GM18520 (cell line): ENCODE data around the gene SLC28A3.

ENCODE experiments used
- ATAC-seq: cut with Tn5 transposase; IDR thresholded peaks from one replicate; pipeline ENCODE4 v1.9.1; 2021; ENCODE audit not compliant: unreplicated experiment

Gene SLC28A3

DNA sequence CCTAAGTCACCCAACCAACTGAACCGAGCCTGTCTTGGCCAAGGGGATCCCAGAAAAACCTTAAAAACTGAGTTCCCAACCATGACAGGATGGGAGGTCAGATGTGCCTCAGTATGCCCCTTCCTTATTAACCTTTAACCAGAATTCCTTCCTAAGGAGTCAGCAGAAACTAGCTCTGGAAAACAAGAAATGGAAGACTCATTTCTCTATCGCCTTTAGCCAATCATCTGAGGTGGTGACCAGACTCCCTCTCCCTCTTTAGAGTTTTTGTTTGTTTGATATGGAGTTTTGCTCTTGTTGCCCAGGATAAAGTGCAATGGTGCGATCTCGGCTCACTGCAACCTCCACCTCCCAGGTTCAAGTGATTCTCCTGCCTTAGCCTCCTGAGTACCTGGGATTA, 37.5 kb downstream of the SLC28A3 start:
- no peak for ATAC-seq

DNA sequence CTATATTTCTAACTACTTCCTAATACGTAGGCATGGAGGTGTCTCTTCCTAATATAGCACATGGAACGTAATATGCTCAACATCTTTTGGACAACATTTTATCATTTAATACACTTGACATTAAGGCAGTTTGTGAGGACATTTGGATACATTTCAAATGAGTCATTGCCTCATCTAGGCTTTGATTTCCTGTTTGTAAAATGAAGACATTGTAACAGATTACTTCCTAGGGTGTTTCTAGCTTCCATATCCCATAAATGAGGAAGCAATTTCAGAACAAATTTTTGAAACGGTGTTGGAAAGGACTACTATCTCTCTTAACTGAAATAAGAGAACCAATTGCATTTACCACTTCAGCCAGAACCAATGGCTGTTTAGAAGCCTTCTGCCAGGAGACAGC, 38.7 kb downstream of the SLC28A3 start:
- no peak for ATAC-seq

DNA sequence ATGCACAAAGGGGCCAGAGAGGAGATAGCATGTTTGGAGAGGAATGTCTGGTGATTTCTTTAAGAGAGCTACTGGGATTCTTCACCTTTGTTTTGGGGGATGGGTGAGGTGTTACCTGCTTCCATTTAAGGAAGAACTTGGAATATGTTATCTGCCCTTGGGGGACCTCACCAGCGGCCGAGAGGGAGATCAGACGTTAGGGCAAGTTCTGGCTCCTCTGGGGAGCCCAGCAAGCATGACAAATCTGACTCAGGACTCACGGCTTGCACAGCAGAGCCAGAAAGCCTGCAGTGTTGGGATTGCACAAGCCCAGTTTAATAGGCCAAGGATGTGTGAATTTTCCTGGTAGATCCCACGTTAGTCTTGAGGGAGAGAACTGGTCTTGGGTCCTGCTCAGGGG, 40.3 kb downstream of the SLC28A3 start:
- ATAC-seq, result no peak

DNA sequence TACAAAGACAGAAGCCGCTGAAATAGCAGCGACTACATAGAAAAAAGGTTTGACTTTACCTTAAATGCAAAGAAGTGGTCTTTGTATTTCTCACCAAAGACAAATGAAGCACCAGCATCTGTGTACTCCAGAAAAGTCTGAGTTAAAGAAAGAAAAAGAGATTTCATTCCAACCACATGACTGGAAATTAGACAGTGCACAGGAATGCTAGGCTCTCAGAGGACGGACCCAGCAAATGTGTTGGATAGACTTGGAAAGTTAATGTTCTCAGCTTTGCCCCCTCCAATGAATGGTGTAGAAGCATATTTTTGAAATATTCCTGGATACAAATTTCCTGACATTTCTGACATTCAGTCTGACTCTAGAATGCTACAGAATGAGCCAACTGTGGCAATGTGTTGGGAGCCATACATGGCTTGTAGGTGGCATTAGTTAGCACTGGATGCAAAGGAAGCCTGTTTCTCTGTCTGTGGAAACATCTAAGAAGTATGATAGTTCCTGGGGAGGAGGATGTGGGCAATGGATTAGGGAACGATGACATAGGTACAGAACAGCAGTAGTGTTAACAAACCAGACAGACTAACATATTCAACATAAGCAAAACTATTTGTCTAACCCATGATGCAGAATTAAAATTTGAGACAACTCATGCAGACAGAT, 43.3 kb downstream of the SLC28A3 start:
- ATAC-seq, result no peak

DNA sequence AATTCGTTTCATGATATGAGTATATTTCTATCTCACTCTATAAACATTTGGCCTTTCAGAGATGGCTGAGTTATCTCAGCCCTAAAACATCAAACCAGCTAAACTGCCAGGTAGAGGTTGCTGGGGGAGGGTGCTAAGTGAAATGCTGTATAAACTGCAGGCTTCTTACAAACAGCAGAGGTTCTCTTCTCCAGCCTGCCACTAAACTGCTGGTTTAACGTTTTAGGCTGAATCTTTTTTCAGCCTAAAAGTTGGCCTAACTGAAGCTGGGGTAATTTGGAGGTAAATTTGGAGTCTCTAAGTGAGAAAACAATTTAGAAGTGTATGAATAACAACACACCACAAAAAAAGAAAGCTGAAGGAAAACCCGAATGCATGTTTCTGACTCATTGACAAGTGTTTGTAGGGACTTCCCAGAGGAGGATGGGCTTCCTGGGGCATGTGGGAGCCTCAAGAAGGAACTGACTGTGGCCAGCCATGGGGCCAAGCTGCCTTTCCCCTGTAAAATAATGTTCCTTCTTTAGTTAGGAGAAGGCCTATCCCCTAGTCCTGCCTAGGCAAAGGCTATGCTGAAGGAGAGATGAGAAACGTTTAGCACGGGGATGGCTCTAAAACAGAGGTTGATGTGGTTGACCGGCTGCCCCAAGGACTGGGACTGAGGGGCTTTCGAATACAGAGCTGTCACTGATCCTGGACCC, 44.3 kb downstream of the SLC28A3 start:
- peak; percentile 50 for ATAC-seq

DNA sequence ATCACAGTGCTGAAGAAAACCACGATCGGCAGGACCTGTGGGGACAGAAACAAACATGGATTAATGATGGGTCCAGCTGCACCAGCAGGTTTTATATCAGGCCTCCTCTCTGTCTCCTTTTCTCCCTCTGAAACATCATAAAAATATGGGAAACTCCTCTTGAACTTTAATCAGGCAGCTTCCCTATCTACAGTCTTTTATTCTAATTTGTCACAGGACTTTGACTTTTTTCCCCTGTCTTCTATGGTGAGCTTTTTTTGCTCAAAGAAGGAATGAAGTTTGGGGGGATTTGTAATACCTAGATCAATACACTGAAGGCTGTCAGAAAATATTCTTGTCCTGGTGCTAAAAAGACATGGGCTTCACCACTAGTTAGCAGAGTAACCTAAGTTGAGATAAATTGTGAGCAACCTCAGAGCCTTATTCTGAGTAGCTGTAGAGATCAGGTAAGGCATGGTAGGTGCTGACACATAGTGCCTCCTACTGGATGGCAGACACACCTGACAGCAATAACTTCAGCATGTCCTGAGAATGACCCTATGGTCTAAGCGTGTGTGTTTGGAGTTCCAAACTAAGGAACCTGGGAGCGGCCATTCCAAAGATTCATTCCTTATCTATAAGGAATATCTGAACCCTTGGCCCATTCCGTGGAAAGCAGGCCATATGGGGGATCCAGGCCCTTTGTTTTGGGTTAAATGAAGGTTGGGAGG, 46.2 kb downstream of the SLC28A3 start:
- ATAC-seq, result no peak

GRCh38 chr9:84293001-84293798, 47.4 kb downstream of the SLC28A3 start:
- no peak for ATAC-seq

GRCh38 chr9:84285381-84285780, 55.2 kb downstream of the SLC28A3 start:
- no peak for ATAC-seq

DNA sequence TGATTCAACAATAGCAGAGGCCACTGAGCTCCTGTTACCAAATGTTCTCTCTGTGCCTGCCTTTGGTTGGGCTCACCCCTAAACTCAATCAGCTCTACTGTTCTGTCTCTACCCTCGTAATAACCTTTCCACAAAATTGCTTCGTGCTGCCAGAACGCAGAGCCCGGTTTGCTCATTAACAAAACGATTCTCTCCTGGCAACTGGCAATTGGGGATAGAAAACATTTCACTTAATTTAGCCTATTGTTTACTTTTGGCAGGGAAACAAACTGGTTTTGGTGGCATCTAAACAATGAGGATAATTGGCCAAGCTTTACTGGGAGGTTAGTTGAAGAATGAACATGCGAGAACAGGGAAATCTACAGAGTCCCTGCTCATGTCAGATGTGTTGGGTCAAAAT, 56.6 kb downstream of the SLC28A3 start:
- ATAC-seq, result no peak

- no peak for ATAC-seq
Observed at GRCh38 chr9:84278130-84278529, 62.4 kb downstream of the SLC28A3 start.

GRCh38 chr9:84277646-84278045, 62.9 kb downstream of the SLC28A3 start:
- ATAC-seq, result no peak

DNA sequence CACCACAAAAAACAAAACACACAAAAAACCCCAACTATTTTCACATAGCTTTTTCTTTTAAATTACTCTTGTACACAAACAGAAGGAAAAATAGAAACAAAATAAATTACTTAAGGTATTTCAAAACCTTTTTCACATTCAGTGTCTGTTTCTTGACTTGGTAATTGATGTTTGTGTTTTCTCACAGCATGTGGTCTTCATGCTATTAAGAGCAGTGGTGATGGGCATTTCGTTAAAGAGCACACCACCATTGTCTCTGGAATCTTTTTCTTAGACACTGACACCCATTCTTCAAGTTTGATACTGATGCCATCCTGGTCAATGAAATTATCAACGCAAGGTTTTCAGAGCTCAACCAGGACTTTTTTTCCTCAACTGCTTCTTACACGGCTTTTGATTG, 63.8 kb downstream of the SLC28A3 start:
- no peak for ATAC-seq

- no peak for ATAC-seq
Observed at GRCh38 chr9:84271921-84272556, 68.5 kb downstream of the SLC28A3 start.

GRCh38 chr9:84271531-84271900, 69.0 kb downstream of the SLC28A3 start:
- peak; percentile 74 for ATAC-seq

- ATAC-seq, result peak; percentile 18
Observed at GRCh38 chr9:84270847-84271530, 69.6 kb downstream of the SLC28A3 start.

GRCh38 chr9:84266087-84266561, 74.4 kb downstream of the SLC28A3 start:
- ATAC-seq, result no peak

DNA sequence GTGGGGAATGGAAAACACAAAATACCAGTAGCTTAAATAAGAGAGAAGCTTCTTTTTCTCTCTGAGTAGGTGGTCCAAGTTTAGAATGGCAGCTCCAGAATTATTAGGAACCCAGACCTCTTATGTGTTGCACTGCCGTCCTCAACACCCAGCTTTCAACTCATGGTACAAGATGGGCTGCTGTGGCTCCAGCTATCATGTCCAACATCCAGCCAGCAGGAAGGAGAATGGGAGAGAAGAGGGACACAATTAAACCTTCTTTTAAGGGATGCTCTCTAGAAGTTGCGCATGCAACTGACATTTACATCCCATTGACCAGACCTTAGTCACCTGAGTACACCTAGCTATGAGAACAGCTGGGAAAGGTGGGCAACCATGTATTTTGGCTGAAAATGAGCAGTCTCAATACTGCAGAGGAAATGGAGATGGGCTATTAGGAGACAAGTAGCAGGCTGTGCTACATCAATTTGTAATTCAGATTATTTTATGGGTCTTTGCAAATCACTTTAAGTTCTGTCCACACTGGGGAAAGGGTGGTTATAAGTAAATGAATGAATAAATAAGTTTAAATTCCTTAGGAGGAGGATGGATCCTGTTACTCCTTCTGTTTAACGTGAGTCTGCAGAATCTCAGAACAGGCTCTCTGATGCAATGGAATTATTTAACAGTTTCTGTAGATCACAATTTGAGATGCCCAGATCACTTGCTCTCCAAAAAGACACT, 76.1 kb downstream of the SLC28A3 start:
- ATAC-seq, result no peak

DNA sequence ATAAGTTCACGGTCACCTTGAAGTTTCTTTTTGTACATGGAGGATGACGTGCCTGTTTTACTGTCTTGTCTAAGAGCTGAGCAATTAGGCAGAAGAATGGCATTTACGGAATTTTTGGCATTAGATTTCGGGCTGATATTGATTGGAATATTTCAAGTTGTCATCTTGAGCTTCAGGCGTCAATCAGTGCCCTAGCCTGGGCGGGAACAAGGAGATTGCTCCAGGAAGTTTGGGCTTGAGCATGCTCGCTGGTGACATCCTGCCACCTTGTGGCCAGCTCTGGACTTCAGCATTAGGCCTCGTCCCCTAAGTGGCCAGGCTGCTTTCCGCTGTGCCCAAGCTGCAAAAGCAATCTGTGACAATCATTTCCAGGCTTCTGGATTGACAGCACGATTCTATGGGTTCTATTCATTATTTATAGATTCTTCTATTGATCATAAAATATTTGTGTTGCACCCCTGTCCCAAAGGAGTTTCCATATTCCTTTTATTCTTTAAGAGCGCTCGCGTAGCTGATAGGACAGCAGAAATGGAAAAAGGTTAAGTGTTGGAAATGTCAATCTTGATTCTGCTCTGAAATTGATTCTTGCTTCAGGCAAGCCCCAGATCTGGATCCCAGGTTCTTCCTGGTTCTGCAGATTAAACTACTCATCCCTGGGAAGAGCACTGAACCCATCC, 79.3 kb downstream of the SLC28A3 start:
- no peak for ATAC-seq

GRCh38 chr9:84258371-84258770, 82.2 kb downstream of the SLC28A3 start:
- ATAC-seq, result no peak
